Gastrocnemius medialis (tissue), 4 donors: Measurements from ENCODE around the gene LRRC27. TPM values are rescaled to one million over a fixed set of nuclear protein-coding genes. Genes with fewer than 3 reads are reported as not detected.

Experiments
- ATAC-seq, 2 donors: fragments of 150-250 bp; one replicate each; pipeline ENCODE4 v1.9.1; 2016
- DNase-seq, 2 donors: peaks; one replicate each; pipeline ENCODE4 v3.0.0-alpha.2; 2019
- H3K27ac ChIP-seq, 4 donors: fragments of 200-600 bp; sonication (generic); 1 replicate in 1 of 4; 2 replicates in 3 of 4; pipeline ENCODE4 v1.5.1; 2016 to 2018; ENCODE audit warnings: mild to moderate bottlenecking in 2 of 4, moderate library complexity in 1 of 4
- H3K27me3 ChIP-seq, 3 donors: fragments of 200-600 bp; sonication (generic) in 2 of 3; 1 replicate in 1 of 3; 2 replicates in 2 of 3; pipeline versions ENCODE4 v1.5.1 to v1.6.0; 2016 to 2019; ENCODE audit warnings: mild to moderate bottlenecking in 1 of 3, moderate library complexity in 1 of 3
- H3K36me3 ChIP-seq, 2 donors: fragments of 200-600 bp; sonication (generic) in 1 of 2; one replicate each; pipeline ENCODE4 v1.5.1; 2017 to 2018
- H3K4me1 ChIP-seq, 2 donors: fragments of 200-600 bp; sonication (generic) in 1 of 2; one replicate each; pipeline ENCODE4 v1.5.1; 2016 to 2017; ENCODE audit warnings: mild to moderate bottlenecking in 2 of 2
- H3K4me3 ChIP-seq, 4 donors: fragments of 200-600 bp; sonication (generic) in 3 of 4; 1 replicate in 1 of 4; 2 replicates in 3 of 4; pipeline ENCODE4 v1.5.1; 2016 to 2019; ENCODE audit warnings: mild to moderate bottlenecking in 2 of 4
- H3K9me3 ChIP-seq, 3 donors: fragments of 200-600 bp; sonication (generic) in 2 of 3; 1 replicate in 1 of 3; 2 replicates in 2 of 3; pipeline ENCODE4 v1.5.1; 2016 to 2019
- POLR2A ChIP-seq, 2 donors: fragments of 450-650 bp; IDR thresholded peaks; one replicate each; pipeline ENCODE4 v1.6.1; 2017; ENCODE audit warnings: antibody characterized with exemption in 2 of 2, mild to moderate bottlenecking in 2 of 2, moderate library complexity in 2 of 2
- in situ Hi-C, 4 donors: fragments of 200-750 bp; cut with MboI; loops; one replicate each; pipeline versions ENCODE4 v1.15.0 to v1.8.0; 2017; ENCODE audit warnings: low sequenced_read_pairs in 4 of 4
- intact Hi-C: fragments of 100-400 bp; cut with DNase I; formaldehyde crosslinking; loops from one replicate; pipeline ENCODE4 v1.15.1; 2023; ENCODE audit warnings: low total_unique reads
- total RNA-seq, 4 donors: library from RNA; depleted of rRNA; stranded (reverse); fragments of >200 nt; gene quantifications; one replicate each; pipeline versions ENCODE4 v1.1.0 to v1.2.3, GENCODE V29; 2016
- TF ChIP-seq, protein P1 (sequence below), 5 experiments: fragments of 450-650 bp in 3 of 5; fragments of 200-600 bp in 2 of 5; sonication (generic) in 2 of 5; IDR thresholded peaks in 4 of 5; conservative IDR thresholded peaks in 1 of 5; 1 replicate in 4 of 5; 2 replicates in 1 of 5; pipeline ENCODE4 v1.5.1; 2016 to 2019; ENCODE audit warnings: antibody characterized with exemption in 5 of 5, mild to moderate bottlenecking in 3 of 5, moderate library complexity in 3 of 5

LRRC27 gene
- total RNA-seq, 4 donors from 2014 or later = 1.0 to 7.0 (median 4.1) TPM

DNA sequence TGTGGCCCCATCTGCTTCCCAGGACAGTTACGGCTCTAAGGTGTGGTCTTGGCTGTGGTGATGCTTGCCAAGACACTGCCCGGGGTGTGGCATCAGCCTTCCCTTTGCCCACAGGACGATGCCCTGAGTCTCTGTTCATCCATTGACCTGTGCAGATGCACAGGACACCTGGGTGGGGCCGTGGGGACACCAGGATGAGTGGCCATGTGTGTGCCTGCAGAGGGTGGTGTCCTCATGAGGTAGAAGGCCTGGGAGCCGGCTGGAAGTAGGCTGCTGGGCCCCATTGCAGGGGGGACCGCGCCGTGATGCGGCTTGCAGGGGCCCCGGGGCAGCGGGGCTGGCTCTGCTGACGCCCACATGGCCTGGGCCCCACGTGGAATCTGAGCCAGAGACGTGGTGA, 42.6 kb downstream of the LRRC27 start:
- Histone ChIP-seq H3K27ac (no peak overlapping the region), H3K9me3 (no peaks in the 10 kb centered on the region), H3K4me3 (no peak overlapping the region), H3K4me1 (no peaks in the 10 kb centered on the region), H3K36me3 (no peaks in the 10 kb centered on the region), H3K27me3 (no peaks in the 10 kb centered on the region)
- TF ChIP-seq, protein P1, sequence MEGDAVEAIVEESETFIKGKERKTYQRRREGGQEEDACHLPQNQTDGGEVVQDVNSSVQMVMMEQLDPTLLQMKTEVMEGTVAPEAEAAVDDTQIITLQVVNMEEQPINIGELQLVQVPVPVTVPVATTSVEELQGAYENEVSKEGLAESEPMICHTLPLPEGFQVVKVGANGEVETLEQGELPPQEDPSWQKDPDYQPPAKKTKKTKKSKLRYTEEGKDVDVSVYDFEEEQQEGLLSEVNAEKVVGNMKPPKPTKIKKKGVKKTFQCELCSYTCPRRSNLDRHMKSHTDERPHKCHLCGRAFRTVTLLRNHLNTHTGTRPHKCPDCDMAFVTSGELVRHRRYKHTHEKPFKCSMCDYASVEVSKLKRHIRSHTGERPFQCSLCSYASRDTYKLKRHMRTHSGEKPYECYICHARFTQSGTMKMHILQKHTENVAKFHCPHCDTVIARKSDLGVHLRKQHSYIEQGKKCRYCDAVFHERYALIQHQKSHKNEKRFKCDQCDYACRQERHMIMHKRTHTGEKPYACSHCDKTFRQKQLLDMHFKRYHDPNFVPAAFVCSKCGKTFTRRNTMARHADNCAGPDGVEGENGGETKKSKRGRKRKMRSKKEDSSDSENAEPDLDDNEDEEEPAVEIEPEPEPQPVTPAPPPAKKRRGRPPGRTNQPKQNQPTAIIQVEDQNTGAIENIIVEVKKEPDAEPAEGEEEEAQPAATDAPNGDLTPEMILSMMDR (IDR thresholded peaks at IDR 0.05 in 4 of 5, conservative IDR thresholded peaks at IDR 0.05 in 1 of 5) = no peak
- no peak for TF ChIP-seq POLR2A (IDR thresholded peaks at IDR 0.05)
- intact Hi-C loops = no loop called here
- in situ Hi-C loops = loop anchor here in 3 of 4 donors (25.0 kb wide), 2 partner anchors 163 to 263 kb away; partner anchors contain the start of gene INPP5A (in 1 of the 3)
- ATAC-seq (no peak), DNase-seq (no peak)

- no peaks in the 10 kb centered on the region for H3K9me3 ChIP-seq
- TF ChIP-seq, protein P1 (IDR thresholded peaks at IDR 0.05 in 4 of 5, conservative IDR thresholded peaks at IDR 0.05 in 1 of 5) = no peak
- intact Hi-C loops = no loop called here
- no peak for ATAC-seq
- no peaks in the 10 kb centered on the region for H3K27me3 ChIP-seq
- no peak for DNase-seq
- no peaks in the 10 kb centered on the region for H3K4me1 ChIP-seq
- no peaks in the 10 kb centered on the region for H3K36me3 ChIP-seq
- no peak overlapping the region for H3K27ac ChIP-seq
- no peak overlapping the region for H3K4me3 ChIP-seq
- in situ Hi-C loops = loop anchor here in 3 of 4 donors (25.0 kb wide), 2 partner anchors 162 to 262 kb away; partner anchors contain the start of gene INPP5A (in 1 of the 3)
Measured at GRCh38 chr10:132375116-132375794, 43.3 kb downstream of the LRRC27 start.

DNA sequence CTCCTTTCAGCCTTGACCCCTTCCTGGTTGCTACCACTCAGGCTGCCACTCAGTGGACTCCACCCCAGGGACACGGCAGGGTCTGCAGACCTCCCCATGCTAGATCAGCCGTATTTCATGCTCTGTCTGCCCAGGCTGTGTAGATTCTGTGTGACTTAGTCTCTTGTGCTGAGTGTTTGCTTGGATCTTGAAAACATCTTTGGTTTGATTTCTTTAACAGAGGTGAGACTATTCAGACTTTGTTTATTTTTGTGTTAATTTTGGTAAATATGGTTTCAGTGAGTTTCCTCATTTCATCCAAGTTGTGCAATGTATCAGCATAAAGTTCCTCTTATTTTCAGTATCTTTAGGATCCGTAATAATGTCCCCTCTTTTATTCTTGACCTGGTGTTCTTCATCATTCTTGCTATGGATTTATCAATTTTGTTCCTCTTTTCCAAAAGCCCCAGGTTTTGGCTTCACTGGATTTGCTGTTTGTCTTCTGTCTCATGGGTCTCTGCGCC, 43.9 kb downstream of the LRRC27 start:
- in situ Hi-C loops = loop anchor here in 3 of 4 donors (25.0 kb wide), 2 partner anchors 161 to 261 kb away; partner anchors contain the start of gene INPP5A (in 1 of the 3)
- Histone ChIP-seq H3K27me3 (no peaks in the 10 kb centered on the region), H3K9me3 (no peaks in the 10 kb centered on the region), H3K4me1 (no peaks in the 10 kb centered on the region), H3K4me3 (no peak overlapping the region), H3K36me3 (no peaks in the 10 kb centered on the region), H3K27ac (no peak overlapping the region)
- no peak for TF ChIP-seq POLR2A (IDR thresholded peaks at IDR 0.05)
- TF ChIP-seq, protein P1 (IDR thresholded peaks at IDR 0.05 in 4 of 5, conservative IDR thresholded peaks at IDR 0.05 in 1 of 5) = no peak
- intact Hi-C loops = no loop called here
- DNase-seq (no peak), ATAC-seq (no peak)

DNA sequence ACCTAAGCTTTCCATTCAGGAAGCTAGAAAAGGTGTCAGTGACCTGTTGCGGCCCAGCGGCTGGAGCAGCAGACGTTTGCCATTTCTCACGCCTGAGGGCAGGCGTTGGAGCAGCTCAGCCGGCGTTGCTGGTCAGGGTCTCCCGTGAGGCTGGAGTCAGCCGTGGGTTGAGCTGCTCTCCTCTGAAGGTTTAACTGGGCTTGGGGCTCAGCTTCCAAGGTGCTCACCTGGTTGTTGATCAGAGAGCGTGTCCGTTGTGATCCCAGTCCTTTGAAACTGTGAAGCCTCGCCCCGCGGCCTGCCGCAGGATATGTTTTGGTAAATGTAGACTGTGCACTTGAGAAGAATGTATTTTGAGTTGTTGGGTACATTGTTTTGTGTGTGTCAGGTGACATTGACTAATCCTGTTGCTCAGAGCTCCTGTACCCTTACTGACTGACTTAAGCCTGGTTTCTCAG, 44.4 kb downstream of the LRRC27 start:
- Histone ChIP-seq H3K9me3 (no peaks in the 10 kb centered on the region), H3K4me1 (no peaks in the 10 kb centered on the region), H3K4me3 (no peak overlapping the region), H3K27me3 (no peaks in the 10 kb centered on the region), H3K27ac (no peak overlapping the region), H3K36me3 (no peaks in the 10 kb centered on the region)
- TF ChIP-seq, protein P1 (IDR thresholded peaks at IDR 0.05 in 4 of 5, conservative IDR thresholded peaks at IDR 0.05 in 1 of 5) = no peak
- TF ChIP-seq POLR2A (IDR thresholded peaks at IDR 0.05) = no peak
- DNase-seq = no peak
- intact Hi-C loops (no loop called here), in situ Hi-C loops (loop anchor here in 3 of 4 donors (25.0 kb wide), 2 partner anchors 161 to 261 kb away; partner anchors contain the start of gene INPP5A (in 1 of the 3))
- ATAC-seq = no peak
